Activated CD8-positive, alpha-beta T cell treated with anti-CD3 and anti-CD28 coated beads for 36 hours (primary cell): ENCODE data around the gene MCM5. TPM values are rescaled to one million over a fixed set of nuclear protein-coding genes. Genes with fewer than 3 reads are reported as not detected.

ENCODE experiments used
- ATAC-seq: fragments of 200-7000 bp; cut with Tn5 transposase; one replicate; pipeline ENCODE4 v1.10.0; 2021; ENCODE audit warnings: mild to moderate bottlenecking, moderate library complexity
- CTCF ChIA-PET: fragments of 350-600 bp; sonication (Branson Sonifier 250); formaldehyde crosslinking; loops from one replicate; lab custom pipeline; 2021; ENCODE audit warnings: antibody characterized with exemption; lab: Charles Lee
- POLR2A ChIA-PET: fragments of 350-600 bp; sonication (Branson Sonifier 250); formaldehyde crosslinking; loops from one replicate; lab custom pipeline; 2021; ENCODE audit warnings: antibody characterized with exemption; lab: Charles Lee
- DNase-seq: peaks from one replicate; pipeline ENCODE4 v3.0.0-alpha.2; 2020
- H3K27ac Mint-ChIP-seq: one replicate; pipeline ENCODE4 v1.8.0; 2021; ENCODE audit warnings: mild to moderate bottlenecking, mixed read lengths
- H3K27me3 Mint-ChIP-seq: one replicate; pipeline ENCODE4 v1.8.0; 2021; ENCODE audit warnings: mixed read lengths
- H3K36me3 Mint-ChIP-seq: one replicate; pipeline ENCODE4 v1.8.0; 2021; ENCODE audit warnings: low read depth, mixed read lengths
- H3K4me1 Mint-ChIP-seq: one replicate; pipeline ENCODE4 v1.8.0; 2021; ENCODE audit warnings: low read depth, mixed read lengths
- H3K4me3 Mint-ChIP-seq: one replicate; pipeline ENCODE4 v1.8.0; 2021; ENCODE audit warnings: mild to moderate bottlenecking, moderate library complexity, mixed read lengths
- H3K9me3 Mint-ChIP-seq: one replicate; pipeline ENCODE4 v1.8.0; 2021; ENCODE audit warnings: mixed read lengths
- CTCF ChIP-seq: fragments of 200-600 bp; IDR thresholded peaks from one replicate; pipeline ENCODE4 v1.8.0; 2022; ENCODE audit warnings: antibody characterized with exemption, mild to moderate bottlenecking
- intact Hi-C: fragments of 100-400 bp; cut with micrococcal nuclease; formaldehyde crosslinking; loops from one replicate; pipeline ENCODE4 v1.10.0; 2022
- total RNA-seq, 2 experiments: library from RNA; stranded (reverse); gene quantifications; one replicate each; pipeline ENCODE4 v1.2.3, GENCODE V29; 2021

The MCM5 gene
- total RNA-seq, 2 experiments from 2014 or later = 318 to 319 TPM

GRCh38 chr22:35431483-35432227 is 31.7 kb downstream of the MCM5 start:
- POLR2A ChIA-PET = interaction anchor here (1.1 to 16.6 kb wide), 3 partner anchors 11 to 148 kb away, joined by 3 to 237 read pairs (median 9); no protein-coding TSS in a partner anchor
- H3K4me1 Mint-ChIP-seq = no peaks in the 10 kb centered on the region
- H3K4me3 Mint-ChIP-seq = no peak overlapping the region
- intact Hi-C loops = no loop called here
- H3K27ac Mint-ChIP-seq = peak overlapping the region; percentile 30
- ATAC-seq (no peak), DNase-seq (no peak)
- H3K27me3 Mint-ChIP-seq = no peaks in the 10 kb centered on the region
- H3K36me3 Mint-ChIP-seq = peaks cover 57% of the 10 kb centered on the region
- H3K9me3 Mint-ChIP-seq = peaks cover 7% of the 10 kb centered on the region
- CTCF ChIA-PET = interaction anchor here (0.9 to 5.4 kb wide), 12 partner anchors 10 to 153 kb away, joined by 3 to 29 read pairs (median 5); no protein-coding TSS in a partner anchor
- TF ChIP-seq CTCF = no peak

- intact Hi-C loops = no loop called here
Observed at GRCh38 chr22:35432228-35432905, 32.4 kb downstream of the MCM5 start.

GRCh38 chr22:35434061-35434710 is 34.2 kb downstream of the MCM5 start:
- peaks cover 7% of the 10 kb centered on the region for H3K9me3 Mint-ChIP-seq
- no peaks in the 10 kb centered on the region for H3K27me3 Mint-ChIP-seq
- no peak overlapping the region for H3K4me3 Mint-ChIP-seq
- CTCF ChIA-PET = interaction anchor here (1.1 kb wide), 1 partner anchor 83 kb away, joined by 3 read pairs; no protein-coding TSS in a partner anchor
- peaks cover 72% of the 10 kb centered on the region for H3K36me3 Mint-ChIP-seq
- DNase-seq (no peak), ATAC-seq (no peak)
- POLR2A ChIA-PET = interaction anchor here (0.7 to 1.8 kb wide), 5 partner anchors 17 to 83 kb away, joined by 3 to 10 read pairs (median 4); no protein-coding TSS in a partner anchor
- no peaks in the 10 kb centered on the region for H3K4me1 Mint-ChIP-seq
- intact Hi-C loops = no loop called here
- no peak for TF ChIP-seq CTCF
- H3K27ac Mint-ChIP-seq = no peak overlapping the region

More at GRCh38 chr22:35432228-35432905, 32.4 kb downstream of the MCM5 start:
- TF ChIP-seq CTCF = no peak
- ATAC-seq (no peak), DNase-seq (no peak)
- Mint-ChIP-seq H3K27me3 (no peaks in the 10 kb centered on the region), H3K27ac (peak overlapping the region; percentile 30), H3K9me3 (peaks cover 7% of the 10 kb centered on the region), H3K36me3 (peaks cover 57% of the 10 kb centered on the region), H3K4me1 (no peaks in the 10 kb centered on the region), H3K4me3 (no peak overlapping the region)
- ChIA-PET POLR2A (interaction anchor here (1.3 to 16.6 kb wide), 2 partner anchors 24 to 56 kb away, joined by 3 to 237 read pairs; no protein-coding TSS in a partner anchor), CTCF (interaction anchor here (1.8 to 5.4 kb wide), 2 partner anchors 9 to 12 kb away, joined by 7 to 29 read pairs; no protein-coding TSS in a partner anchor)

GRCh38 chr22:35435201-35435740 is 35.3 kb downstream of the MCM5 start:
- peaks cover 70% of the 10 kb centered on the region for H3K36me3 Mint-ChIP-seq
- intact Hi-C loops = no loop called here
- no peaks in the 10 kb centered on the region for H3K4me1 Mint-ChIP-seq
- CTCF ChIA-PET = no interaction called here
- TF ChIP-seq CTCF = no peak
- H3K9me3 Mint-ChIP-seq = peaks cover 7% of the 10 kb centered on the region
- H3K4me3 Mint-ChIP-seq = no peak overlapping the region
- ATAC-seq (no peak), DNase-seq (no peak)
- H3K27ac Mint-ChIP-seq = no peak overlapping the region
- H3K27me3 Mint-ChIP-seq = no peaks in the 10 kb centered on the region
- POLR2A ChIA-PET = interaction anchor here (1.5 to 1.8 kb wide), 2 partner anchors 24 to 31 kb away, joined by 3 to 10 read pairs; no protein-coding TSS in a partner anchor
